GM12878 (cell line): Measurements from ENCODE around the gene NIBAN1. TPM values are rescaled to one million over a fixed set of nuclear protein-coding genes. Genes with fewer than 3 reads are reported as not detected.

Experiments
- ATAC-seq: fragments of 200-7000 bp; cut with Tn5 transposase; 3 replicates; pipeline ENCODE4 v1.9.1; 2020; ENCODE audit warnings: mild to moderate bottlenecking, moderate library complexity
- BruUV-seq: library from RNA; stranded (reverse); fragments of 400-500 nt; replicated peaks from 2 replicates; lab custom pipeline; 2021; lab: Mats Ljungman, UMichigan
- CTCF ChIA-PET: fragments of 300-600 bp; sonication (Branson Sonifier 250); formaldehyde crosslinking; extraction: SDS; loops from one replicate; lab custom pipeline; 2021; ENCODE audit warnings: inconsistent platforms; lab: Yijun Ruan, JAX
- POLR2A ChIA-PET: fragments of 350-600 bp; formaldehyde crosslinking; extraction: SDS; loops from one replicate; lab custom pipeline; 2021; ENCODE audit warnings: inconsistent platforms; lab: Charles Lee
- RAD21 ChIA-PET: fragments of 300-600 bp; sonication (Branson Sonifier 250); formaldehyde crosslinking; loops from one replicate; lab custom pipeline; 2023; ENCODE audit warnings: antibody characterized with exemption; ENCODE audit not compliant: unreplicated experiment; lab: Charles Lee
- SMC1A ChIA-PET: fragments of 300-600 bp; sonication (Branson Sonifier 250); formaldehyde crosslinking; loops from one replicate; lab custom pipeline; 2023; ENCODE audit not compliant: unreplicated experiment, uncharacterized antibody; lab: Charles Lee
- DNase-seq: peaks from one replicate; pipeline ENCODE4 v3.0.0-alpha.2; 2011; ENCODE audit warnings: low read depth, low spot score
- FAIRE-seq: peaks from 3 replicates; lab custom pipeline; 2011; peaks lifted over from hg19 to GRCh38; lab: Jason Lieb, UNC
- H2AFZ ChIP-seq: 2 replicates; pipeline ENCODE4 v1.6.0; 2011; ENCODE audit warnings: low read depth, low read length, control low read depth; ENCODE audit not compliant: control insufficient read depth
- H3K27ac ChIP-seq: 2 replicates; pipeline ENCODE4 v1.5.1; 2011; ENCODE audit warnings: control low read depth; ENCODE audit not compliant: control insufficient read depth, insufficient read depth
- H3K27me3 ChIP-seq, 2 experiments: replicated peaks in 1 of 2; 2 replicates each; pipeline versions ENCODE4 v1.6.0 to v1.6.1; 2011; ENCODE audit warnings: low read length in 1 of 2; ENCODE audit not compliant: control insufficient read depth in 2 of 2, insufficient read depth in 2 of 2
- H3K36me3 ChIP-seq, 2 experiments: 2 replicates each; pipeline ENCODE4 v1.5.1; 2011; ENCODE audit warnings: low read length in 1 of 2; ENCODE audit not compliant: control insufficient read depth in 2 of 2, insufficient read depth in 2 of 2
- H3K4me1 ChIP-seq: 2 replicates; pipeline ENCODE4 v1.6.1; 2011; ENCODE audit warnings: mild to moderate bottlenecking, low read length, moderate library complexity, mixed read lengths; ENCODE audit not compliant: control insufficient read depth, insufficient read depth
- H3K4me2 ChIP-seq: 2 replicates; pipeline ENCODE4 v1.6.0; 2011; ENCODE audit warnings: control low read depth; ENCODE audit not compliant: control insufficient read depth, insufficient read depth
- H3K4me3 ChIP-seq: fragments of 200-600 bp; sonication (generic); 2 replicates; pipeline ENCODE4 v1.5.1; 2016
- H3K79me2 ChIP-seq: 2 replicates; pipeline ENCODE4 v1.6.0; 2011; ENCODE audit warnings: low read length; ENCODE audit not compliant: control insufficient read depth, insufficient read depth
- H3K9ac ChIP-seq: 2 replicates; pipeline ENCODE4 v1.8.0; 2011; ENCODE audit warnings: low read length, control low read depth, mixed read lengths; ENCODE audit not compliant: control insufficient read depth, insufficient read depth
- H3K9me3 ChIP-seq: replicated peaks from 3 replicates; pipeline ENCODE4 v1.5.1; 2011; ENCODE audit warnings: mild to moderate bottlenecking, low read length; ENCODE audit not compliant: control insufficient read depth, insufficient read depth
- H4K20me1 ChIP-seq: 2 replicates; pipeline ENCODE4 v1.6.0; 2011; ENCODE audit not compliant: control insufficient read depth, insufficient read depth
- E2F8 ChIP-seq: fragments of 450-650 bp; IDR thresholded peaks from 2 replicates; pipeline ENCODE4 v1.6.1; 2018; ENCODE audit warnings: mild to moderate bottlenecking, low read depth, moderate library complexity; ENCODE audit not compliant: partially characterized antibody
- EED ChIP-seq: sonication (generic); IDR thresholded peaks from 2 replicates; pipeline ENCODE4 v1.6.1; 2016; ENCODE audit warnings: antibody characterized with exemption, low read depth
- EZH2 ChIP-seq: IDR thresholded peaks from 2 replicates; pipeline ENCODE4 v1.6.1; 2012; ENCODE audit warnings: low read depth, mild to moderate bottlenecking, control low read depth, inconsistent platforms, low read length, borderline replicate concordance; ENCODE audit not compliant: control insufficient read depth
- GABPA ChIP-seq: IDR thresholded peaks from 2 replicates; pipeline ENCODE4 v1.6.1; 2014; ENCODE audit warnings: antibody characterized with exemption, low read depth, mild to moderate bottlenecking, inconsistent platforms
- HDGF ChIP-seq: fragments of 450-650 bp; IDR thresholded peaks from 2 replicates; pipeline ENCODE4 v1.6.1; 2016; ENCODE audit warnings: antibody characterized with exemption
- KDM1A ChIP-seq: fragments of 200-600 bp; sonication (generic); IDR thresholded peaks from 2 replicates; pipeline ENCODE4 v1.6.1; 2016; ENCODE audit warnings: borderline replicate concordance
- MEF2B ChIP-seq: fragments of 450-650 bp; IDR thresholded peaks from 2 replicates; pipeline ENCODE4 v1.6.1; 2018; ENCODE audit warnings: mild to moderate bottlenecking, moderate library complexity; ENCODE audit not compliant: partially characterized antibody, poor library complexity, severe bottlenecking
- NR2F1 ChIP-seq: fragments of 450-650 bp; conservative IDR thresholded peaks from 2 replicates; pipeline ENCODE4 v1.6.1; 2017; ENCODE audit warnings: mild to moderate bottlenecking
- NRF1 ChIP-seq: conservative IDR thresholded peaks from 2 replicates; pipeline ENCODE4 v1.6.1; 2011; ENCODE audit warnings: mild to moderate bottlenecking, low read depth, low read length, improper control_type of control experiment
- SREBF1 ChIP-seq: IDR thresholded peaks from 2 replicates; pipeline ENCODE4 v1.6.1; 2012; ENCODE audit warnings: mild to moderate bottlenecking, low read length
- STAT1 ChIP-seq: fragments of 450-650 bp; conservative IDR thresholded peaks from 2 replicates; pipeline ENCODE4 v1.6.1; 2014; ENCODE audit warnings: antibody characterized with exemption, mild to moderate bottlenecking
- STAT3 ChIP-seq: IDR thresholded peaks from 2 replicates; pipeline ENCODE4 v1.6.1; 2011; ENCODE audit warnings: low read depth, low read length, improper control_type of control experiment
- ZNF24 ChIP-seq: fragments of 450-650 bp; IDR thresholded peaks from 2 replicates; pipeline ENCODE4 v1.6.1; 2017; ENCODE audit warnings: antibody characterized with exemption, mild to moderate bottlenecking
- ZZZ3 ChIP-seq: IDR thresholded peaks from 2 replicates; pipeline ENCODE4 v1.6.1; 2011; ENCODE audit warnings: low read depth; ENCODE audit not compliant: control insufficient read depth, insufficient read length
- WGBS: methylation state at CpG from one replicate; pipeline ENCODE4 v1.1.6; 2016; ENCODE audit warnings: low lambda C conversion rate; ENCODE audit not compliant: insufficient replicate concordance, insufficient coverage; ENCODE audit errors: missing lambda C conversion rate; 5-methylcytosine and 5-hydroxymethylcytosine counted together
- in situ Hi-C: fragments of 300-500 bp; cut with MboI; formaldehyde crosslinking; loops from 9 replicates; pipeline ENCODE4 v1.14.3; 2018; ENCODE audit warnings: mixed read lengths
- intact Hi-C: fragments of 100-400 bp; cut with micrococcal nuclease; formaldehyde crosslinking; loops from one replicate; pipeline ENCODE4 v1.14.2; 2022; ENCODE audit not compliant: unreplicated experiment
- polyA plus RNA-seq, 11 experiments: library from polyadenylated mRNA; depleted of rRNA in 4 of 11; unstranded in 6 of 11; stranded (reverse) in 5 of 11; fragments of >200 nt; fragmentation: Nextera tagmentation in 4 of 11; fragmentation: Illumina TruSeq in 1 of 11; extraction: Ambion mirVana in 4 of 11; extraction: Trizol in 1 of 11; gene quantifications; 1 replicate in 1 of 11; 2 replicates in 10 of 11; pipeline versions ENCODE4 v1.2.1 to v1.2.3, GENCODE V29; 2011 to 2016; ENCODE audit warnings: inconsistent platforms in 2 of 11, missing spikeins in 2 of 11, low read depth in 1 of 11
- total RNA-seq, 4 experiments: library from RNA; depleted of rRNA in 3 of 4; stranded (reverse); fragments of >200 nt in 3 of 4; fragmentation: Illumina TruSeq in 1 of 4; extraction: Trizol in 1 of 4; gene quantifications; 2 replicates each; pipeline versions ENCODE4 v1.2.1 to v1.2.3, GENCODE V29; 2013 to 2021
- TF ChIP-seq, protein P1 (sequence below): IDR thresholded peaks from 2 replicates; pipeline ENCODE4 v1.6.1; 2011; ENCODE audit warnings: low read depth, mild to moderate bottlenecking, low read length, moderate library complexity, borderline replicate concordance; ENCODE audit errors: extremely low read depth
- TF ChIP-seq, protein P2 (sequence below): fragments of 450-650 bp; IDR thresholded peaks from 2 replicates; pipeline ENCODE4 v1.6.1; 2016; ENCODE audit warnings: mild to moderate bottlenecking, moderate library complexity, borderline replicate concordance
- TF ChIP-seq, protein P3 (sequence below): fragments of 450-650 bp; IDR thresholded peaks from 2 replicates; pipeline ENCODE4 v1.6.1; 2016; ENCODE audit warnings: mild to moderate bottlenecking

NIBAN1 gene
- total and polyA plus RNA-seq, 10 of the 15 experiments (the other 5 are each of a cell fraction or from before 2014, with no cell fraction given): 11.2 to 67.8 (median 44.3) TPM

DNA sequence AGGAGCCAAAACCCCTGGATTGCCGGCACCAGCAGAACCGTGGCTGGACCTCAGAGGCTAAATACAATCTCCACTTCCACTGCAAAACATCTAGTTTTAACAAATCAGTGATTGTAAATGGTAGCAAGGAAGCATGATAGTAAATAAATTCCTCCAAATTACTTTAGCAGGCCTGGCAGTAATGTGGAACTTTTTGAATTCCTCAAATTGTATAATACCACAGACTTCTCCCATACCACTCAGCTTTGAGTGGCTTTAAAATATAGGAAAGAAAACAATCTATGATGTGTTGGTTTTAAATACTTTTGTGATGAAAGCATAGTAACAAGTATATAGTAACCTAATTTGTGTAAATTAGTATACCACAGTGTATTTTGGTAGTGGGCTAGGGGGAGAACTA lies 34.1 kb downstream of the NIBAN1 start:
- DNase-seq (no peak), ATAC-seq (no peak), FAIRE-seq (no peak)
- no TSS peak for BruUV-seq
- POLR2A ChIA-PET: interaction anchor here (0.6 kb wide), 1 partner anchor 134 kb away, joined by 3 read pairs; no protein-coding TSS in a partner anchor
- no peaks in the 10 kb centered on the region for H3K9me3 ChIP-seq
- WGBS: 98% methylated on average over 2 of the region's 2 CpGs
- RAD21 ChIA-PET: interaction anchor here (2.0 kb wide), 1 partner anchor 31 kb away, joined by 7 read pairs; no protein-coding TSS in a partner anchor
- no peak overlapping the region for H3K9ac ChIP-seq
- H3K27ac ChIP-seq: no peak overlapping the region
- CTCF ChIA-PET: no interaction called here
- no peak overlapping the region for H2AFZ ChIP-seq
- H3K27me3 ChIP-seq: no peaks in the 10 kb centered on the region
- SMC1A ChIA-PET: no interaction called here
- intact Hi-C loops: no loop called here
- H3K4me1 ChIP-seq: peaks cover 11% of the 10 kb centered on the region
- H3K36me3 ChIP-seq: no peaks in the 10 kb centered on the region
- H3K79me2 ChIP-seq: peaks cover 2% of the 10 kb centered on the region; the same call in 1 of the 2 replicates
- no peaks in the 10 kb centered on the region for H4K20me1 ChIP-seq
- H3K4me3 ChIP-seq: no peak overlapping the region
- in situ Hi-C loops: no loop called here
- H3K4me2 ChIP-seq: no peak overlapping the region
- TF ChIP-seq, protein P1, sequence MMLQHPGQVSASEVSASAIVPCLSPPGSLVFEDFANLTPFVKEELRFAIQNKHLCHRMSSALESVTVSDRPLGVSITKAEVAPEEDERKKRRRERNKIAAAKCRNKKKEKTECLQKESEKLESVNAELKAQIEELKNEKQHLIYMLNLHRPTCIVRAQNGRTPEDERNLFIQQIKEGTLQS: no peak
- TF ChIP-seq ZZZ3: no peak
- no peak for TF ChIP-seq E2F8
- no peak for TF ChIP-seq EZH2
- TF ChIP-seq NR2F1: no peak
- no peak for TF ChIP-seq ZNF24
- TF ChIP-seq KDM1A: no peak
- TF ChIP-seq NRF1: no peak
- TF ChIP-seq MEF2B: no peak
- no peak for TF ChIP-seq STAT1
- TF ChIP-seq HDGF: no peak
- TF ChIP-seq, protein P2, sequence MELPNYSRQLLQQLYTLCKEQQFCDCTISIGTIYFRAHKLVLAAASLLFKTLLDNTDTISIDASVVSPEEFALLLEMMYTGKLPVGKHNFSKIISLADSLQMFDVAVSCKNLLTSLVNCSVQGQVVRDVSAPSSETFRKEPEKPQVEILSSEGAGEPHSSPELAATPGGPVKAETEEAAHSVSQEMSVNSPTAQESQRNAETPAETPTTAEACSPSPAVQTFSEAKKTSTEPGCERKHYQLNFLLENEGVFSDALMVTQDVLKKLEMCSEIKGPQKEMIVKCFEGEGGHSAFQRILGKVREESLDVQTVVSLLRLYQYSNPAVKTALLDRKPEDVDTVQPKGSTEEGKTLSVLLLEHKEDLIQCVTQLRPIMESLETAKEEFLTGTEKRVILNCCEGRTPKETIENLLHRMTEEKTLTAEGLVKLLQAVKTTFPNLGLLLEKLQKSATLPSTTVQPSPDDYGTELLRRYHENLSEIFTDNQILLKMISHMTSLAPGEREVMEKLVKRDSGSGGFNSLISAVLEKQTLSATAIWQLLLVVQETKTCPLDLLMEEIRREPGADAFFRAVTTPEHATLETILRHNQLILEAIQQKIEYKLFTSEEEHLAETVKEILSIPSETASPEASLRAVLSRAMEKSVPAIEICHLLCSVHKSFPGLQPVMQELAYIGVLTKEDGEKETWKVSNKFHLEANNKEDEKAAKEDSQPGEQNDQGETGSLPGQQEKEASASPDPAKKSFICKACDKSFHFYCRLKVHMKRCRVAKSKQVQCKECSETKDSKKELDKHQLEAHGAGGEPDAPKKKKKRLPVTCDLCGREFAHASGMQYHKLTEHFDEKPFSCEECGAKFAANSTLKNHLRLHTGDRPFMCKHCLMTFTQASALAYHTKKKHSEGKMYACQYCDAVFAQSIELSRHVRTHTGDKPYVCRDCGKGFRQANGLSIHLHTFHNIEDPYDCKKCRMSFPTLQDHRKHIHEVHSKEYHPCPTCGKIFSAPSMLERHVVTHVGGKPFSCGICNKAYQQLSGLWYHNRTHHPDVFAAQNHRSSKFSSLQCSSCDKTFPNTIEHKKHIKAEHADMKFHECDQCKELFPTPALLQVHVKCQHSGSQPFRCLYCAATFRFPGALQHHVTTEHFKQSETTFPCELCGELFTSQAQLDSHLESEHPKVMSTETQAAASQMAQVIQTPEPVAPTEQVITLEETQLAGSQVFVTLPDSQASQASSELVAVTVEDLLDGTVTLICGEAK: no peak
- TF ChIP-seq EED: no peak
- TF ChIP-seq, protein P3, sequence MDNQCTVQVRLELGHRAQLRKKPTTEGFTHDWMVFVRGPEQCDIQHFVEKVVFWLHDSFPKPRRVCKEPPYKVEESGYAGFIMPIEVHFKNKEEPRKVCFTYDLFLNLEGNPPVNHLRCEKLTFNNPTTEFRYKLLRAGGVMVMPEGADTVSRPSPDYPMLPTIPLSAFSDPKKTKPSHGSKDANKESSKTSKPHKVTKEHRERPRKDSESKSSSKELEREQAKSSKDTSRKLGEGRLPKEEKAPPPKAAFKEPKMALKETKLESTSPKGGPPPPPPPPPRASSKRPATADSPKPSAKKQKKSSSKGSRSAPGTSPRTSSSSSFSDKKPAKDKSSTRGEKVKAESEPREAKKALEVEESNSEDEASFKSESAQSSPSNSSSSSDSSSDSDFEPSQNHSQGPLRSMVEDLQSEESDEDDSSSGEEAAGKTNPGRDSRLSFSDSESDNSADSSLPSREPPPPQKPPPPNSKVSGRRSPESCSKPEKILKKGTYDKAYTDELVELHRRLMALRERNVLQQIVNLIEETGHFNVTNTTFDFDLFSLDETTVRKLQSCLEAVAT: no peak
- no peak for TF ChIP-seq STAT3
- no peak for TF ChIP-seq GABPA
- no peak for TF ChIP-seq SREBF1
